ENCODE measurements around the gene MRTFB. TPM values are rescaled to one million over a fixed set of nuclear protein-coding genes. Genes with fewer than 3 reads are reported as not detected.

MRTFB gene
- total RNA-seq, 2 experiments from 2014 or later, result 18.0 to 19.4 TPM

GRCh38 chr16:14203166-14203565 lies 132.0 kb downstream of the MRTFB start:
- Mint-ChIP-seq H3K27ac (no peak overlapping the region), H3K4me3 (no peak overlapping the region), H3K4me1 (ENCODE audit: low read depth) (peaks cover 12% of the 10 kb centered on the region), H3K9me3 (no peaks in the 10 kb centered on the region), H3K27me3 (no peaks in the 10 kb centered on the region), H3K36me3 (ENCODE audit: low read depth) (no peaks in the 10 kb centered on the region)
- Histone ChIP-seq H3K4me1 (ENCODE audit: insufficient read depth, low read length) (no peaks in the 10 kb centered on the region), H3K9me3 (ENCODE audit: control insufficient read depth in 1 of 2, insufficient read depth in 1 of 2, low read length in 2 of 2) (no peaks in the 10 kb centered on the region), H3K36me3 (ENCODE audit: insufficient read depth, low read length) (no peaks in the 10 kb centered on the region), H3K27ac (ENCODE audit: low read depth in 1 of 2, low read length in 2 of 2) (no peak overlapping the region), H3K27me3 (ENCODE audit: control insufficient read depth in 1 of 2, insufficient read depth in 2 of 2, low read length in 2 of 2) (no peaks in the 10 kb centered on the region), H3K4me3 (ENCODE audit: low read length) (no peak overlapping the region)
- ChIA-PET CTCF (interaction anchor here (0.6 kb wide), 1 partner anchor 151 kb away, joined by 3 read pairs; no protein-coding TSS in a partner anchor), POLR2A (no interaction called here)
- intact Hi-C loops (cut with DNase I, micrococcal nuclease), result loop anchor here in 1 of 2 experiments (10.0 kb wide), 1 partner anchor 278 kb away; the partner anchor contains the start of gene ERCC4
- DNase-seq (no peak), ATAC-seq (ENCODE audit: poor library complexity) (no peak)
- TF ChIP-seq CTCF (IDR thresholded peaks at IDR 0.05), result no peak

GRCh38 chr16:14205666-14206065 lies 134.5 kb downstream of the MRTFB start:
- no peaks in the 10 kb centered on the region for H3K4me1 ChIP-seq (ENCODE audit: insufficient read depth, low read length)
- Mint-ChIP-seq H3K36me3 (ENCODE audit: low read depth) (no peaks in the 10 kb centered on the region), H3K27me3 (no peaks in the 10 kb centered on the region), H3K4me1 (ENCODE audit: low read depth) (no peaks in the 10 kb centered on the region), H3K27ac (no peak overlapping the region), H3K4me3 (no peak overlapping the region), H3K9me3 (no peaks in the 10 kb centered on the region)
- DNase-seq, result no peak
- ChIA-PET POLR2A (no interaction called here), CTCF (no interaction called here)
- no peak for TF ChIP-seq CTCF (IDR thresholded peaks at IDR 0.05)
- intact Hi-C loops (cut with DNase I, micrococcal nuclease), result loop anchor here in 1 of 2 experiments (10.0 kb wide), 1 partner anchor 281 kb away; the partner anchor contains the start of gene ERCC4
- H3K36me3 ChIP-seq (ENCODE audit: insufficient read depth, low read length), result no peaks in the 10 kb centered on the region
- H3K27ac ChIP-seq (ENCODE audit: low read depth in 1 of 2, low read length in 2 of 2), result no peak overlapping the region
- ATAC-seq (ENCODE audit: poor library complexity), result no peak
- no peak overlapping the region for H3K4me3 ChIP-seq (ENCODE audit: low read length)
- H3K27me3 ChIP-seq (ENCODE audit: control insufficient read depth in 1 of 2, insufficient read depth in 2 of 2, low read length in 2 of 2), result no peaks in the 10 kb centered on the region
- no peaks in the 10 kb centered on the region for H3K9me3 ChIP-seq (ENCODE audit: control insufficient read depth in 1 of 2, insufficient read depth in 1 of 2, low read length in 2 of 2)

DNA sequence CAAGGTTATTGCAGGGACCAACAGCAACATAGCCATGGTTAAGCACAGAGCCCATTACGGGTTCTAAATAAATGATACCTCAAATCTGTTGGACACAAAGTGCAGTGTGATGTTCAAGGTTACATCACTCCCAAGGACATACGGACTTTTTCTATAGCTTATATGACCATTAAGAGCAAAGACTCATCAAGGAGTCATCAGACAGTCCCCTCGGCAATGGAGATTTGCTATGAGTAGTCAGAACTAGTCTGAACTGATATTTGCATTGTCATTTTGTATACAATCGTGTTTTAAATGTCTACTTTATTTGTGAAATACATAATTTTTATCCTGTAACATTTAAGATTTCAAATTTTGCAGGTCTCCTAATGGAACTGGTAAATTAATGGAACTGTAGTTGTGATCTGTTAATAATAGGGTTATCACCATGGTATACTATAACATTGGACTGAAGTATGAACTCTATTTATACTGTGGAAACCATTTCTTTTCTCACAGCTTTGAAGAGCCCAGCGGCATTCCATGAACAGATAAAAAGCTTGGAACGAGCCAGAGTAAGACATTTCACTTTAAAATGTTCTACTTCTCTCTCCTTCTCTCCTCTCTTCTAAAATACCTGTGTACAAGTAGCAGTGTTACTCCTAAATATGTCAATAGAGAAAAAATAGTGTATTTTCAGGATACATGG lies 140.9 kb downstream of the MRTFB start:
- POLR2A ChIA-PET, result no interaction called here
- H3K36me3 ChIP-seq (ENCODE audit: insufficient read depth, low read length), result peaks cover 13% of the 10 kb centered on the region
- Mint-ChIP-seq H3K4me1 (ENCODE audit: low read depth) (no peaks in the 10 kb centered on the region), H3K36me3 (ENCODE audit: low read depth) (peaks cover 41% of the 10 kb centered on the region), H3K27ac (no peak overlapping the region), H3K4me3 (no peak overlapping the region), H3K9me3 (no peaks in the 10 kb centered on the region), H3K27me3 (no peaks in the 10 kb centered on the region)
- ATAC-seq (ENCODE audit: poor library complexity), result no peak
- no peak for DNase-seq
- no peaks in the 10 kb centered on the region for H3K27me3 ChIP-seq (ENCODE audit: control insufficient read depth in 1 of 2, insufficient read depth in 2 of 2, low read length in 2 of 2)
- no peak overlapping the region for H3K27ac ChIP-seq (ENCODE audit: low read depth in 1 of 2, low read length in 2 of 2)
- intact Hi-C loops (cut with DNase I, micrococcal nuclease), result no loop called here
- no peaks in the 10 kb centered on the region for H3K9me3 ChIP-seq (ENCODE audit: control insufficient read depth in 1 of 2, insufficient read depth in 1 of 2, low read length in 2 of 2)
- H3K4me1 ChIP-seq (ENCODE audit: insufficient read depth, low read length), result no peaks in the 10 kb centered on the region
- no peak for TF ChIP-seq CTCF (IDR thresholded peaks at IDR 0.05)
- CTCF ChIA-PET, result no interaction called here
- no peak overlapping the region for H3K4me3 ChIP-seq (ENCODE audit: low read length)
